Measurements from ENCODE around the gene FGR.

FGR gene

GRCh38 chr1:27660300-27660835 is 25.4 kb upstream of the FGR start:
- DNase-seq (ENCODE audit: low spot score), result no peak
- TF ChIP-seq, protein P1, sequence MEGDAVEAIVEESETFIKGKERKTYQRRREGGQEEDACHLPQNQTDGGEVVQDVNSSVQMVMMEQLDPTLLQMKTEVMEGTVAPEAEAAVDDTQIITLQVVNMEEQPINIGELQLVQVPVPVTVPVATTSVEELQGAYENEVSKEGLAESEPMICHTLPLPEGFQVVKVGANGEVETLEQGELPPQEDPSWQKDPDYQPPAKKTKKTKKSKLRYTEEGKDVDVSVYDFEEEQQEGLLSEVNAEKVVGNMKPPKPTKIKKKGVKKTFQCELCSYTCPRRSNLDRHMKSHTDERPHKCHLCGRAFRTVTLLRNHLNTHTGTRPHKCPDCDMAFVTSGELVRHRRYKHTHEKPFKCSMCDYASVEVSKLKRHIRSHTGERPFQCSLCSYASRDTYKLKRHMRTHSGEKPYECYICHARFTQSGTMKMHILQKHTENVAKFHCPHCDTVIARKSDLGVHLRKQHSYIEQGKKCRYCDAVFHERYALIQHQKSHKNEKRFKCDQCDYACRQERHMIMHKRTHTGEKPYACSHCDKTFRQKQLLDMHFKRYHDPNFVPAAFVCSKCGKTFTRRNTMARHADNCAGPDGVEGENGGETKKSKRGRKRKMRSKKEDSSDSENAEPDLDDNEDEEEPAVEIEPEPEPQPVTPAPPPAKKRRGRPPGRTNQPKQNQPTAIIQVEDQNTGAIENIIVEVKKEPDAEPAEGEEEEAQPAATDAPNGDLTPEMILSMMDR (IDR thresholded peaks at IDR 0.05; ENCODE audit: borderline replicate concordance, control extremely low read depth, extremely low read depth, insufficient read depth, missing control alignments), result no peak
- in situ Hi-C loops (cut with MboI; ENCODE audit: low sequenced_read_pairs, unreplicated experiment), result loop anchor here (5.0 to 10.0 kb wide), 2 partner anchors 53 to 266 kb away; partner anchors contain the start of gene GPR3

DNA sequence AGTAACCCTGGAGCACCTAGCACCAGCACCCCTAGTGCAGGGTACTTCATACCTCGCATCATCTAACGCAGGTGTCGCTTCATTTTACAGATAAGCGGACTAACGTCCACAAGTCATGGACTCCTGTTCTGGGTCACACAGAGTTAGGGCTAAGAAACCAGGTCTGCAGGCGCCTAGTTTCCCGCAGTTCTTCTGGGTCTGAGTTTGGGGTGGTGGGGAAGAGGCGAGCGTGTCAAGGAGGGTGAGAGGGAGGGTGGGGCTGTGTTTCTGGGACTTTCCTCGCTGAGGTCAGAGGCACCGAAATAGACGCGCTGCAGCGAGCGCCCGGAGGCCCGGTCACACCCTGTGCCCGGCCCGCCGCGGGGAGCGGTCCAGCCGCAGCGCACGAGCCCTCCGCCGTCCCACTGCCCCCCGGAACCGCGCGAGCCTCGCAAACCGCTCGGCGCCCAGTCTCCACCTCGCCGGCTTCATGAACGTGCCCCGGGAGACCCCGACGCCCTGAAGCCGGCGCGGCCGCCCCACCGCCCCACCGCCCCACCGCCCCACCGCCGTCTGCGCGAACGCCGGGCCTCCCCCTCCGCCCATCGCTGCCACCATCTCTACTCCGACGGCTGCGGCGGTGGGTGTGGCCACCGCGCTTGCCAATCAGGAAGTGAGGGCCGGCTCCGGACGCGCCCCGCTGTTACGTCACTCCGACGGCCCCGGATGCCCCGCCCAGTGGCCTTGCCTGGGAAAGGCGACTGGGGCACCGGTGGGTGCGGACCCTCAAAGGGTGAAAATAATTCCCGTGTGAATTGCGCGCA is 24.7 kb upstream of the FGR start:
- peak; percentile 90 for DNase-seq (ENCODE audit: low spot score)
- in situ Hi-C loops (cut with MboI; ENCODE audit: low sequenced_read_pairs, unreplicated experiment), result loop anchor here (5.0 to 10.0 kb wide), 2 partner anchors 52 to 265 kb away; partner anchors contain the start of gene GPR3
- TF ChIP-seq, protein P1 (IDR thresholded peaks at IDR 0.05; ENCODE audit: borderline replicate concordance, control extremely low read depth, extremely low read depth, insufficient read depth, missing control alignments), result no peak

GRCh38 chr1:27658951-27659496 is 24.0 kb upstream of the FGR start:
- TF ChIP-seq, protein P1 (IDR thresholded peaks at IDR 0.05; ENCODE audit: borderline replicate concordance, control extremely low read depth, extremely low read depth, insufficient read depth, missing control alignments), result no peak
- in situ Hi-C loops (cut with MboI; ENCODE audit: low sequenced_read_pairs, unreplicated experiment), result no loop called here
- peak; percentile 49 for DNase-seq (ENCODE audit: low spot score)

DNA sequence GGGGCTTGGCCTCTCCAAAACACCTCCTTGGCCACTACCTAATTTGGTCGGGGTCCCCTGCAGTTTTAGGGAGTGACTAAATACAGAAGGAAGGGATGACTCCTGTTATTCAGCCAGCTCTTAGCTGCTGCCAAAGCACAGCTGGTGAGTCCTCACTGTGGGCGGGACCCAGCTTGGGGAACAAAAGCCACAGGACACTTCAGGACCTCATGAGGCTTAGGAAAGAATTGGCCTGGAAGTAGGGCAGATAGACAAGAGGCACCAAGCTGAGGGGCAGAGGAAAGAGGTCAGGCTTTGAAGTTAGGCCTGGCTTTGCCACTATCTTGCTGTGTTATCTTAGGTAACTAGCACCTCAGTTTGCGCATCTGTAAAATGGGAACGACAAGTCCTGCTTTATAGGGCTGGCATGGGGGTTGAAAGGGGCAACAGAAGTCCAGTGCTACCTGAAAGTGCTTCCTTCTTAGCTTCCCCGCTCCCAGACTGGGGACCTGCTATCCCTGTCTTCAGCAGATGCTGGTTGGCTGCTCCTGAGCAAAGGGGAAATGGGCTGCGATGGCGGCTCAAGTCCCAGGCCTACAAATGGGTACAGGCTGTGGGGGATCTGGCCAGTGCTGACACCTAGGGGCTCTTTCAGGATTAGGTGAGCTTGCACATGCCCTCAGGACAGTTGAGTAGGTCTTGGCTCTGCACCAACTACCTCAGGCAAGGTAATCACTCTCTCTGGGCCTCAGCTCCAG is 21.3 kb upstream of the FGR start:
- TF ChIP-seq, protein P1 (IDR thresholded peaks at IDR 0.05; ENCODE audit: borderline replicate concordance, control extremely low read depth, extremely low read depth, insufficient read depth, missing control alignments), result no peak
- DNase-seq (ENCODE audit: low spot score), result no peak
- in situ Hi-C loops (cut with MboI; ENCODE audit: low sequenced_read_pairs, unreplicated experiment), result no loop called here

DNA sequence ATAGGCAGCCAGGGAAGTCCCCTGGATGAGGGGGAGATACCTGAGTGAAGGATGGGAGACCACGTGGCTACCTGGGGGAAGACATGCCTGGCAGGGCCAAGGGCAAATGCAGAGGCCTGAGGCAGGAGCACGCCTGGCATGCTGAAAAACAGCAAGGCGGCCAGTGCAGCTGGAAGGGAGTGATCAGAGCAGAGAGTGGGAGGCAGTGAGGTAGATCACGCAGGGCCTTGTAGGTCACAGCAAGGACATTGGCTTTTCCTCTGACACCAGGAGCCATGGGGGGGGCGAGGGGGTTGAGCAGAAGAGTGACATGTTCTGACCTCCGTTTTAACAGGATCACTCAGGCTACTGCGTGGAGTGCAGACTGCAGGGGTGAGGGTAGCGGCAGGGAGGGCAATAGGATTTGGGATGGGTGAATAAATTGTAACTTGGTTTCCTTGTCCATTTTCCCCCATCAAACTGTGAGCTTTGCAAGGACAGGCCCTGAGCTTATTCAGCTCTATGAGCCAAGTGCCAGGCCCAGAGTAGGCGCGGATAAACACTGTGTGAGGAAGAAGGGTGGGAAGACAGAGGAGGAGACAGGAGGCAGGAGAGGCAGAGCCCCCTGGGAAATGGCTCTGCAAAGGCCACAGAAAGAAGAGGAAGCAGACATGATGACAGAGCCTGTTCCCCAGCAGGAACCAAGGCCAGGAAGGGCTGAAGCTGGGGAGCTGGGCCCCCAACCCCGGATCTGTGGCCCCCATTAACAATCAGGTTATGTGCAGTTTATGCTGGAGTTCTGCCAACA is 20.4 kb upstream of the FGR start:
- TF ChIP-seq, protein P1 (IDR thresholded peaks at IDR 0.05; ENCODE audit: borderline replicate concordance, control extremely low read depth, extremely low read depth, insufficient read depth, missing control alignments), result no peak
- in situ Hi-C loops (cut with MboI; ENCODE audit: low sequenced_read_pairs, unreplicated experiment), result no loop called here
- no peak for DNase-seq (ENCODE audit: low spot score)

Measured in GM13976 (cell line).